Ammon's horn (tissue), 1 donor: Measurements from ENCODE around the gene PAK5.

Experiments
- DNase-seq: peaks from one replicate; pipeline ENCODE4 v3.0.0-alpha.2; 2016; ENCODE audit warnings: low spot score

PAK5 gene

GRCh38 chr20:9838378-9839295 is at the start of gene PAK5:
Gene PAK5 (minus strand): TSS chr20:9839076. CDS start chr20:9644328, 194,748 bp downstream.
- peak; percentile 85 for DNase-seq

- DNase-seq: no peak
Measured at GRCh38 chr20:9887706-9888105, 48.8 kb upstream of the PAK5 start.

- DNase-seq: no peak
Measured at GRCh38 chr20:9886227-9886626, 47.4 kb upstream of the PAK5 start.

GRCh38 chr20:9884666-9885065 is 45.8 kb upstream of the PAK5 start:
- no peak for DNase-seq

GRCh38 chr20:9884061-9884460 is 45.2 kb upstream of the PAK5 start:
- no peak for DNase-seq

GRCh38 chr20:9877932-9878495 is 39.1 kb upstream of the PAK5 start:
- DNase-seq: no peak

GRCh38 chr20:9867196-9867980 is 28.5 kb upstream of the PAK5 start:
- no peak for DNase-seq

GRCh38 chr20:9852566-9852965 is 13.7 kb upstream of the PAK5 start:
- no peak for DNase-seq

GRCh38 chr20:9839626-9840025 is 750 bp upstream of the PAK5 start:
- peak; percentile 2 for DNase-seq

GRCh38 chr20:9838035-9838377 is 870 bp downstream of the PAK5 start:
- no peak for DNase-seq

GRCh38 chr20:9837634-9838033 is 1.2 kb downstream of the PAK5 start:
- DNase-seq: no peak

GRCh38 chr20:9835302-9835701 is 3.6 kb downstream of the PAK5 start:
- DNase-seq: no peak

GRCh38 chr20:9831032-9831431 is 7.8 kb downstream of the PAK5 start:
- no peak for DNase-seq

- no peak for DNase-seq
Measured at GRCh38 chr20:9829835-9830234, 9.0 kb downstream of the PAK5 start.

GRCh38 chr20:9817654-9818053 is 21.2 kb downstream of the PAK5 start:
- no peak for DNase-seq

- no peak for DNase-seq
Measured at GRCh38 chr20:9815632-9816031, 23.2 kb downstream of the PAK5 start.

GRCh38 chr20:9810738-9811137 is 28.1 kb downstream of the PAK5 start:
- no peak for DNase-seq

- no peak for DNase-seq
Measured at GRCh38 chr20:9809271-9809670, 29.6 kb downstream of the PAK5 start.

GRCh38 chr20:9808166-9808565 is 30.7 kb downstream of the PAK5 start:
- no peak for DNase-seq

GRCh38 chr20:9807136-9807535 is 31.7 kb downstream of the PAK5 start:
- DNase-seq: peak; percentile 17

- DNase-seq: no peak
Measured at GRCh38 chr20:9800421-9800820, 38.5 kb downstream of the PAK5 start.

GRCh38 chr20:9794831-9795230 is 44.0 kb downstream of the PAK5 start:
- DNase-seq: no peak

- DNase-seq: no peak
Measured at GRCh38 chr20:9792674-9793073, 46.2 kb downstream of the PAK5 start.
